Activated CD4-positive, alpha-beta T cell treated with anti-CD3 and anti-CD28 coated beads for 36 hours (primary cell): ENCODE results near the gene ZSCAN20. TPM values are rescaled to one million over a fixed set of nuclear protein-coding genes. Genes with fewer than 3 reads are reported as not detected.
A peak's percentile ranks its signal among the peaks of the same experiment; 100 is the strongest.

Experiments used
- ATAC-seq: fragments of 200-7000 bp; cut with Tn5 transposase; one replicate; pipeline ENCODE4 v1.10.0; 2021; ENCODE audit warnings: mild to moderate bottlenecking, moderate library complexity
- CTCF ChIA-PET: fragments of 350-600 bp; sonication (Branson Sonifier 250); formaldehyde crosslinking; loops from one replicate; lab custom pipeline; 2021; ENCODE audit warnings: antibody characterized with exemption; lab: Charles Lee
- POLR2A ChIA-PET: fragments of 350-600 bp; sonication (Branson Sonifier 250); formaldehyde crosslinking; loops from one replicate; lab custom pipeline; 2021; ENCODE audit warnings: antibody characterized with exemption, inconsistent platforms; lab: Charles Lee
- DNase-seq: peaks from one replicate; pipeline ENCODE4 v3.0.0-alpha.2; 2020
- H3K27ac Mint-ChIP-seq: one replicate; pipeline ENCODE4 v1.8.0; 2021; ENCODE audit warnings: mixed read lengths
- H3K27me3 Mint-ChIP-seq: one replicate; pipeline ENCODE4 v1.8.0; 2021; ENCODE audit warnings: mixed read lengths
- H3K36me3 Mint-ChIP-seq: one replicate; pipeline ENCODE4 v1.8.0; 2021; ENCODE audit warnings: low read depth, mixed read lengths
- H3K4me1 Mint-ChIP-seq: one replicate; pipeline ENCODE4 v1.8.0; 2021; ENCODE audit warnings: mixed read lengths
- H3K4me3 Mint-ChIP-seq: one replicate; pipeline ENCODE4 v1.8.0; 2021; ENCODE audit warnings: mild to moderate bottlenecking, moderate library complexity, mixed read lengths
- H3K9me3 Mint-ChIP-seq: one replicate; pipeline ENCODE4 v1.8.0; 2021; ENCODE audit warnings: low read depth, mixed read lengths
- intact Hi-C, 2 experiments: fragments of 100-400 bp; cut with DNase I in 1 of 2; cut with micrococcal nuclease in 1 of 2; formaldehyde crosslinking; loops; one replicate each; pipeline versions ENCODE4 v1.14.2 to v1.15.1; 2022 to 2024; cut with DNase I, micrococcal nuclease
- total RNA-seq, 2 experiments: library from RNA; stranded (reverse); gene quantifications; one replicate each; pipeline ENCODE4 v1.2.3, GENCODE V29; 2021

Gene ZSCAN20
- total RNA-seq, 2 experiments from 2014 or later = 3.4 to 5.4 TPM

DNA sequence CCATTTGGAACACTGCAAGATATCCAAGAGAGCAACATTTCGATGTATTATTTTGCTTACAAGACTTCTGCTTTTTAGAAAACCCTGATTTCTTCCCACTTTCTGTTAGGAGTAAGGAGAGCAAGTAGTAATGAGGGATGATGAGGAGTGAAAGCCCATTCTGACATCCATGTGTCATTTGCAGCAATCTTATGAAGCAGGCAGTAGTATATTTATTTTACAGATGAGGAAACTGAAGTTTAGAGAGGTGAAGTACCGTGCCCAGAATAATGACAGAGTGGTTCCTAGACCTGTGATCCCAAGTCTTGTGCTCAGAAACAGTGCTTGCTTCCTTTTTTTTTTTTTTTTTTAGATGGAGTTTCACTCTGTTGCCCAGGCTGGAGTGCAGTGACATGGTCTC is 7.1 kb upstream of the ZSCAN20 start:
- DNase-seq = no peak
- Mint-ChIP-seq H3K4me3 (no peak overlapping the region), H3K4me1 (no peaks in the 10 kb centered on the region), H3K36me3 (no peaks in the 10 kb centered on the region), H3K27ac (no peak overlapping the region), H3K9me3 (no peaks in the 10 kb centered on the region), H3K27me3 (no peaks in the 10 kb centered on the region)
- ChIA-PET CTCF (no interaction called here), POLR2A (no interaction called here)
- ATAC-seq = no peak
- intact Hi-C loops = no loop called here

DNA sequence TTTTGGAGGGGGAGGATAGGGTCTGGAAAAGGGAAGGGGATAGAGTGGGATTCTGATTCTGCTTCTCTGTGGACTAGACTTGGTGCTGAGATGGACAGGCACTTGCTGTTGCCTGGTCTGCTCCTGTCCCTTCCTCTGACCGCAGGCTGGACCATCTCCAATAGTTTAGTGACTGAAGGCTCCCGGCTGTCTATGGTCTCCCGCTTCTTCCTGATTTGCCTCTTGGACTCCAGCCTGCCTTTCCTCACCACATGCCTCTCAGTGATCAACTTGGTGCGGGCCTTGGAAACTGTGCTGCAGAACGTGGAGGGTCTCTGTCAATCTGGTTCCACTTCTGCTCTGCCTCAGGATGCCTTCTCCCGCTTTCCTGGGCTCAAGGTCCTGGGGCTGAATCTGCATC is 6.3 kb upstream of the ZSCAN20 start:
- H3K27me3 Mint-ChIP-seq = no peaks in the 10 kb centered on the region
- peaks cover 4% of the 10 kb centered on the region for H3K4me1 Mint-ChIP-seq
- intact Hi-C loops = no loop called here
- H3K4me3 Mint-ChIP-seq = no peak overlapping the region
- ChIA-PET POLR2A (no interaction called here), CTCF (interaction anchor here (0.6 to 2.5 kb wide), 2 partner anchors 170 to 338 kb away, joined by 3 to 11 read pairs; no protein-coding TSS in a partner anchor)
- no peak for ATAC-seq
- no peak overlapping the region for H3K27ac Mint-ChIP-seq
- DNase-seq = no peak
- no peaks in the 10 kb centered on the region for H3K9me3 Mint-ChIP-seq
- no peaks in the 10 kb centered on the region for H3K36me3 Mint-ChIP-seq

DNA sequence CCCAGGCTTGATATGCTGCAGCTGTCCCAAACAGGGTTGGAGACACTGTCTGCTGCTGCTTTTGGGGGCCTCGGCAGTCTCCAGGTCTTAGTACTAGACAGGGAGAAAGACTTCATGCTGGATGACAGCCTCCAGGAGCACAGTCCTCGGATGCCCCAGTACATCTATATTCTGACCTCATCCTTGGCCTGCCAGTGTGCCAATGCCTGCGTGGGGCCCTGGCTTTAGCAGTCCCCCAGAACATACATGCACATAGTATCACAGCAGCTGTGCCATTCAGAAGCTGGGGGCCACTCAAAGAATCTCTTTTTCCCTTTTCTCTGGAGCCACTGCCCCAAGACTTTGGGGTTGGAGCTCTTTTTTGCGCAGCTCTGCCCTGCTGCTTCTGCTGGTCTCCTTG is 4.4 kb upstream of the ZSCAN20 start:
- Mint-ChIP-seq H3K9me3 (no peaks in the 10 kb centered on the region), H3K4me1 (peaks cover 16% of the 10 kb centered on the region), H3K36me3 (no peaks in the 10 kb centered on the region), H3K27ac (no peak overlapping the region), H3K27me3 (no peaks in the 10 kb centered on the region), H3K4me3 (no peak overlapping the region)
- intact Hi-C loops = no loop called here
- ATAC-seq (no peak), DNase-seq (no peak)
- ChIA-PET CTCF (interaction anchor here (0.5 to 2.5 kb wide), 3 partner anchors 172 to 467 kb away, joined by 3 to 11 read pairs (median 3); no protein-coding TSS in a partner anchor), POLR2A (no interaction called here)

DNA sequence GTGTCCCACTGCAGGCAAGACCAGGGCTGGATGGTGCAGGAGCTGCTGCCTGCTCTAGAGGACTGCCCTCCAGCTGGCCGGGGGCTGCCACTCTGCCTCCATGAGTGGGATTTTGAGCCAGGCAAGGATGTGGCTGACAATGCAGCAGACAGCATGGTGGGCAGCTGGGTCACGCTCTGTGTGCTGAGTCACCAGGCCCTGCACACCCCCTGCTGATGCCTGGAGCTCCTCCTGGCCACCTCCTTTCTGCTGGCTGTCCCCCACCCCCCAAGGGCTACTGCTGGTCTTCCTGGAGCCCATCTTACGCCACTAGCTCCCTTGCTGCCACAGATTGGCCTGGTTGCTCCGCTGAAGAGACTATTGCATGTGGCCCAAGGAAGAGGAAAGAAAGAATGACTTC is 3.9 kb upstream of the ZSCAN20 start:
- H3K36me3 Mint-ChIP-seq = no peaks in the 10 kb centered on the region
- intact Hi-C loops = no loop called here
- POLR2A ChIA-PET = no interaction called here
- H3K9me3 Mint-ChIP-seq = no peaks in the 10 kb centered on the region
- no peak overlapping the region for H3K4me3 Mint-ChIP-seq
- H3K4me1 Mint-ChIP-seq = peaks cover 21% of the 10 kb centered on the region
- CTCF ChIA-PET = interaction anchor here (0.7 to 4.0 kb wide), 2 partner anchors 173 to 468 kb away, joined by 3 to 40 read pairs; no protein-coding TSS in a partner anchor
- no peak overlapping the region for H3K27ac Mint-ChIP-seq
- DNase-seq = no peak
- H3K27me3 Mint-ChIP-seq = no peaks in the 10 kb centered on the region
- ATAC-seq = no peak

DNA sequence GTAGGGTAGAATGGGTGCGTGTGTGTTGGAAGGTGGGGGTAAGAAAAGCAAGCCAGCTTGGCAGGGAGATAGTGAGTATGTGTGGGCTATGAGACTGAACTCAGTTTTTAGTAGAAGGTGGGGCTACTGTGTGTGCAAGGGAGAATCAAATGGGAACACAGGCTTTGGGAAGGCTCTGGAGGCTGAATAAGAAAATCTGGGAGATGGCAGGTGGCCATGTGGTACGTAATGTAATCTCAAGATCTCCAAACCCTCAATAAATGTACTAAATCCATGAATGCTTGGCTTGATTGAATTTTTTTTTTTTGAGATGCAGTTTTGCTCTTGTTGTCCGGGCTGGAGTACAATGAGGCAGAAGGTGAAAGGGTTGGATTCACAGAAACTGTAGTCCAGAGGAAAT is 3.5 kb upstream of the ZSCAN20 start:
- H3K27ac Mint-ChIP-seq = no peak overlapping the region
- ChIA-PET POLR2A (no interaction called here), CTCF (interaction anchor here (4.0 kb wide), 1 partner anchor 174 kb away, joined by 40 read pairs; no protein-coding TSS in a partner anchor)
- intact Hi-C loops = no loop called here
- no peaks in the 10 kb centered on the region for H3K9me3 Mint-ChIP-seq
- ATAC-seq = no peak
- no peak overlapping the region for H3K4me3 Mint-ChIP-seq
- H3K4me1 Mint-ChIP-seq = peaks cover 23% of the 10 kb centered on the region
- no peak for DNase-seq
- no peaks in the 10 kb centered on the region for H3K36me3 Mint-ChIP-seq
- no peaks in the 10 kb centered on the region for H3K27me3 Mint-ChIP-seq

DNA sequence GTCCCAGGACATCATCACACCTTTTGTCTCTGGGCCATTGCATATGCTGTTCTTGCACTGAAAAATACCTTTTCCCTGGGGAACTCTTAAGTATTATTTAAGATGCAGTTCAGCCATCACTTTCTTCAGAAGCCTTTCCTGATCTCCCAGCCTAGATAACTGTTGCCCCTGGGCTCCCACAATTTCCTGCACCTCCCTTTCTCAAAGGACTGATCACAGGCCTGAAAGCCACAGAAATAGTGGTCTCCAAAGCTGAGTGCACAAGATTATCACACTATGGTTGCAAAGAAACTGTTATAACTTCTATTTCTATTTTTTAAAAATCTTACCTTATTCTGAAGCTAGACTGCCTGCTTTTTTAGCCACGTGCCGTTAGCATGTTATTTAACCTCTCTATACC is 2.8 kb upstream of the ZSCAN20 start:
- Mint-ChIP-seq H3K9me3 (no peaks in the 10 kb centered on the region), H3K4me3 (no peak overlapping the region), H3K4me1 (peaks cover 23% of the 10 kb centered on the region), H3K27ac (no peak overlapping the region), H3K36me3 (no peaks in the 10 kb centered on the region), H3K27me3 (no peaks in the 10 kb centered on the region)
- no peak for DNase-seq
- POLR2A ChIA-PET = no interaction called here
- ATAC-seq = no peak
- intact Hi-C loops = loop anchor here (1.0 to 5.0 kb wide), 5 partner anchors 102 to 372 kb away; no protein-coding TSS in a partner anchor
- CTCF ChIA-PET = interaction anchor here (1.2 to 4.0 kb wide), 2 partner anchors 25 to 175 kb away, joined by 4 to 40 read pairs; no protein-coding TSS in a partner anchor

DNA sequence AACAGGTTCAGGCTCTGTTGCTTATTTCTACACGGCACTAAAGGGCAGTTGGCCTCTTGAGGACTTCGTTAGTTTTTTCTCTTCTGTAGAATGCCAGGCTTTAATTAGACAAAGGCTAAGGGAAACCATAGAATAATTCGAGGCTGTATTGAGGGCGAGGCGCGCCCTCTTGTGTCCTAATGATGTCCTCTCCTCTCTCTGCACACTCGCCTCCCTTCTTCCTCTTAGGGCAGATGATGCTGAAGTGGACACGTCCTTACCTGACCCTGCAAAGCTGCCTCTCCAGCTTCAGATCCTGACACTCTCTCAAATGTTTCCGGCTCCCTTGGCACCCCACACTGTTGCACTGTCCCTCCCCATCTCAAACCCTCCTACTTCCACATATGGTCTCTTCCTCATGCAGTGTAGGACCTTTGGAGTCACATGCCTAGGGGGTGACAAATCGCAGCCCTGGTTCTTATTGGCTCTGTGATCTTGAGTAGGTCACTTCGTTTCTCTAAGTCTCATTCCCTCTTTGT is 1.9 kb upstream of the ZSCAN20 start:
- CTCF ChIA-PET = interaction anchor here (0.8 to 4.0 kb wide), 13 partner anchors 11 to 395 kb away, joined by 3 to 40 read pairs (median 4); no protein-coding TSS in a partner anchor
- Mint-ChIP-seq H3K4me1 (peaks cover 23% of the 10 kb centered on the region), H3K4me3 (no peak overlapping the region), H3K27me3 (no peaks in the 10 kb centered on the region), H3K36me3 (no peaks in the 10 kb centered on the region), H3K27ac (no peak overlapping the region), H3K9me3 (no peaks in the 10 kb centered on the region)
- ATAC-seq (peak; percentile 59), DNase-seq (peak; percentile 79)
- POLR2A ChIA-PET = no interaction called here
- intact Hi-C loops = loop anchor here (1.0 to 5.0 kb wide), 5 partner anchors 103 to 373 kb away; no protein-coding TSS in a partner anchor

DNA sequence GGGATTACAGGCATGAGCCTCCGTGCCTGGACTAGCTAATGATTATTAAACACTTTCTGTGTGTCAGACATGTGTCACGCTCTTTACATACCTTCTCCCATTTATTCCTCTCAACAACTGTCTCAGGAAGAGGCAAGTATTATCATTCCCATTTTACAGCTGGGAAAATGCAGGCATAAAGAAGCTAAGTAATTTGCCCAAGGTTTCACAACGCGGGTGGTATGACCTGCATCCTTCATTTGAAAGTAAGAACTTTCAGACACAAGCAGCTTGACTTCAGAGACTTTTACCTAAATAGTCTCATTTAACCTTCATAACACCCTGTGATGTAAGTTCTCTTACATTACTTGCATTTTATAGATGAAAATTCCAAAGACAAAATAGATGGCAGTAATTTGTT is 1.0 kb upstream of the ZSCAN20 start:
- Mint-ChIP-seq H3K27me3 (no peaks in the 10 kb centered on the region), H3K4me3 (no peak overlapping the region), H3K27ac (no peak overlapping the region), H3K36me3 (no peaks in the 10 kb centered on the region), H3K4me1 (peaks cover 23% of the 10 kb centered on the region), H3K9me3 (no peaks in the 10 kb centered on the region)
- intact Hi-C loops = loop anchor here (2.0 to 5.0 kb wide), 4 partner anchors 104 to 374 kb away; no protein-coding TSS in a partner anchor
- no peak for ATAC-seq
- CTCF ChIA-PET = interaction anchor here (0.6 to 4.0 kb wide), 12 partner anchors 10 to 396 kb away, joined by 3 to 40 read pairs (median 4); no protein-coding TSS in a partner anchor
- DNase-seq = no peak
- POLR2A ChIA-PET = no interaction called here

DNA sequence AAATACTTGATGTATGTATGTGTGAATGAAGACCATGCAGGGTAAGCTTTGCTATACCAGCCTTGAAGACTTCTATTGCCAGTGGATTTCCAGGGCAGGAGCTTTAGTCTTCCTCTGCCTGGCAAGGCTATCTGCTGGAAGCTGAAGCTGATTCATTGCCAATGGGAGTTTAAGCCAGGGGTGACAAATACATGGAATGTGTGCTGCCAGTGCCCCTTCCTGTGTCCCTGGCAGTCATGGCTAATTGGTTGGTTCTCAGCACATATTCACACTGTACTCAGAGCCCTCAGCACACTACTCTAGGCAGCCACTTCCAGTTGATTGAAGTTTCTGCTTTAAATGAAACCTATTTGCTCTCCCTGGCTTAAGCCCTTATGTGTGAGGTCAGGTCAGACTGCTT is 1.5 kb downstream of the ZSCAN20 start:
- no peaks in the 10 kb centered on the region for H3K36me3 Mint-ChIP-seq
- no peak for ATAC-seq
- no peak overlapping the region for H3K27ac Mint-ChIP-seq
- no peak for DNase-seq
- ChIA-PET POLR2A (no interaction called here), CTCF (interaction anchor here (0.5 to 1.1 kb wide), 3 partner anchors 138 to 167 kb away, joined by 3 read pairs; no protein-coding TSS in a partner anchor)
- peak overlapping the region; percentile 81 for H3K4me3 Mint-ChIP-seq
- H3K9me3 Mint-ChIP-seq = no peaks in the 10 kb centered on the region
- intact Hi-C loops = loop anchor here (2.0 to 5.0 kb wide), 5 partner anchors 43 to 377 kb away; partner anchors contain the start of gene PHC2 (in 1 of the 2)
- H3K27me3 Mint-ChIP-seq = no peaks in the 10 kb centered on the region
- H3K4me1 Mint-ChIP-seq = peaks cover 23% of the 10 kb centered on the region

DNA sequence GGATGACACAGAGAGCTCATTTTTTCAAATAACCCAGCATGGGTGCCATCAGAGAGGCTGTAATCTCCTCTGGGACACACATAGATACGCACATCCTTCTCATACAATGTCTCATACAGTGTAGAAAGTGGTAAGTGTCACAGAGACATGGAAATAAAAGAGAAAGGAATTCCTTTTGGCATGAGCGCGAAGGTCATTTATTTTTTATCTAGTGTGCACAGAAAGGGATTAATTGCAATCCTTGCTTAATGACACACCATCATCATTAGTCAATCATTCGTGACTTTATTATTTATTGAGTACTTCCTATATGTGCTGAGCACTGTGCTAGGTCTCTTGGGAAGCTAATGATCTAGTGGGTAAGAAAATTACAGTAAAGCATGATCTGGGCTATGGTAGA is 5.0 kb downstream of the ZSCAN20 start:
- CTCF ChIA-PET = interaction anchor here (1.0 kb wide), 1 partner anchor 22 kb away, joined by 3 read pairs; no protein-coding TSS in a partner anchor
- Mint-ChIP-seq H3K9me3 (no peaks in the 10 kb centered on the region), H3K4me1 (peaks cover 8% of the 10 kb centered on the region), H3K27me3 (no peaks in the 10 kb centered on the region), H3K36me3 (peaks cover 5% of the 10 kb centered on the region), H3K4me3 (no peak overlapping the region), H3K27ac (no peak overlapping the region)
- POLR2A ChIA-PET = no interaction called here
- no peak for DNase-seq
- ATAC-seq = no peak
- intact Hi-C loops = no loop called here

DNA sequence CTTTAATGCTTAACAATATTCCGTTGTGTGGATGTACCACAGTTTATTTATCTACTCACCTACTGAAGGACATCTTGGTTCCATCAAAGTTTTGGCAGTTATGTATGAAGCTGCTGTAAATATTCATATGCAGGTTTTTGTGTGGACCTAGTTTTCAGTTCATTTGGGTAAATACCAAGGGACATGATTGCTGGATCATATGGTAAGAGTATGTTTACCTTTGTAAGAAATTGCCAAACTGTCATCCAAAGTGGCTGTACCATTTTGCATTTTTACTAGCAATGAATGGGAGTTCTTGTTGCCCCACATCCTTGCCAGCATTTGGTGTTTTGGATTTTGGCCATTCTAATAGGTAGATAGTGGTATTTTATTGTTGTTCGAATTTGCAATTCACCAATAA is 10.0 kb downstream of the ZSCAN20 start:
- no peak overlapping the region for H3K27ac Mint-ChIP-seq
- H3K4me3 Mint-ChIP-seq = no peak overlapping the region
- H3K27me3 Mint-ChIP-seq = no peaks in the 10 kb centered on the region
- peaks cover 33% of the 10 kb centered on the region for H3K36me3 Mint-ChIP-seq
- ATAC-seq = no peak
- CTCF ChIA-PET = no interaction called here
- peaks cover 8% of the 10 kb centered on the region for H3K9me3 Mint-ChIP-seq
- POLR2A ChIA-PET = no interaction called here
- no peaks in the 10 kb centered on the region for H3K4me1 Mint-ChIP-seq
- no peak for DNase-seq
- intact Hi-C loops = no loop called here

DNA sequence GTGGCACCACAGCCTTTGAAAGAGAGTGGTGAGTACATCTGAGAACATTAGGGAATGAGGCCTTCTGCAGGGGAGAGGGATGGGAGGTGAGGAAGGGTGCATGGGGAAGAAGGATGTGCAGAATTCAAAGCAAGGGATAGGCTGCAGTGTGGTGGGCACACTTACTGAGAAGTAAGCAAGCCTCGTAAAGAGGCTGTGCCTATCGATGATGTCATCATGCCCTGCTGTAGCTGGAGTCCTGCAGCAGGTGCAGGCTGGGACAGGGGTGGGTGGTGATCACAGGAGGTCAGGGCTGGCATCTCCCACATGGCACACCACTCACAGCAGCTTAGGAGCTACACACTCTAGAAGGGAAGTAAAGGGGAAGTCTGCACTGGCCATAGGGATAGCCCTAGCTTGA is 16.2 kb downstream of the ZSCAN20 start:
- ATAC-seq = no peak
- Mint-ChIP-seq H3K9me3 (peaks cover 11% of the 10 kb centered on the region), H3K27me3 (no peaks in the 10 kb centered on the region), H3K27ac (no peak overlapping the region), H3K4me1 (no peaks in the 10 kb centered on the region), H3K36me3 (peaks cover 73% of the 10 kb centered on the region), H3K4me3 (no peak overlapping the region)
- POLR2A ChIA-PET = no interaction called here
- intact Hi-C loops = no loop called here
- CTCF ChIA-PET = interaction anchor here (0.5 kb wide), 1 partner anchor 33 kb away, joined by 3 read pairs; no protein-coding TSS in a partner anchor
- no peak for DNase-seq
